ENCODE measurements around the gene STEAP1B. TPM values are rescaled to one million over a fixed set of nuclear protein-coding genes. Genes with fewer than 3 reads are reported as not detected.
"Not testable (repeated sequence)": the region's sequence is repeated elsewhere in the genome, so short reads cannot be mapped to it uniquely, and the experiment has no call there.

STEAP1B gene
- 65.3 and 88.2 TPM in 2 replicates for total RNA-seq (2012; rRNA removed)

- peak within 1 kb of the TSS; percentile 90 for H3K4me2 ChIP-seq (ENCODE audit: low read length)
- H3K4me3 ChIP-seq (ENCODE audit: low read length): peak within 1 kb of the TSS; percentile 80
- not testable (repeated sequence) for H3K9me3 ChIP-seq (replicated peaks; ENCODE audit: low read length); H3K27me3 ChIP-seq (ENCODE audit: control insufficient read depth, insufficient read depth, low read length); H3K36me3 ChIP-seq (ENCODE audit: insufficient read depth, low read length)
- H3K4me1 ChIP-seq (ENCODE audit: control insufficient read depth, insufficient read depth, low read length): peaks cover 41% of the 10 kb centered on the region
- H3K9ac ChIP-seq (ENCODE audit: low read depth, low read length): peak within 1 kb of the TSS; percentile 83
Measured at GRCh38 chr7:22499888-22500689, at the start of gene STEAP1B. TSS of gene STEAP1B (minus strand) at chr7:22500188. CDS start at chr7:22494855, 5,333 bp downstream.

DNA sequence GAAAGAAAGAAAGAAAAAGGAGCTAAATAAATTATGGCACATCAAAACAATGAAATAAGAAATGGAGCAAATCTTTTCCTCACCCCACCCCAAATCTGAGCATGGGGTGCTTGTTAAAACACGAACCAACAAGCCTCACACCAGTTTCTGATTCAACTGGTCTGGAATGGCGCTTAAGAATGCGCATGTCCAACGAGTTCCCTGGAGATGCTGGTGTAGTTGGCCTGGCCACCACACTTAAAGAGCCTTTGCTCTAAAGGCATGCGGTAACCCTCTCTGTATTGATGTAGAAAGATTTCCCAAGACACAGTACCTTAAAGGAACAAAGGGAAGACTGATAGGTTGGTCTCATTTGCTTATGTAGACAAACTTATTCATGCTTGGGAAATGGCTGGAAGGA, 49.1 kb upstream of the STEAP1B start:
- Histone ChIP-seq H3K27me3 (ENCODE audit: control insufficient read depth, insufficient read depth, low read length) (peaks cover 80% of the 10 kb centered on the region), H3K36me3 (ENCODE audit: insufficient read depth, low read length) (no peaks in the 10 kb centered on the region), H3K9ac (ENCODE audit: low read depth, low read length) (no peak overlapping the region)

DNA sequence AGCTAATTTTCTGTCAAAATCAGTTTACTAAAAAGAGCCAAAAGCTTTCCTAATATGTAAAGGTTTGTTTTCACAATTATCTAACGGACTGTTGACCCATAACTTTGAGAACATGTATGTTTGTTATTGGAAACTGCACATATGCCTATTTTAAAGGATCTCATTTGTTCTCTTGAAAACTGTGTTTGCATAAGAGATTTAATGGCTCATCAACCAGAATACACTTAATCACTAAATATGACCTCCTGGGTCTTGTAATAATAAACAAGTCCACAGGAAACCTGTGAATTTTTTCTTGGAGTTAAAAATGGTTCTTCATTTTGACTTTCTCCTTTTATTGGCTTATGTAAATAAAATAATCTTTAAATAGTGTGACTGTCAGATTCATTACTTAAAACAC, 48.3 kb upstream of the STEAP1B start:
- H3K4me3 ChIP-seq (ENCODE audit: low read length): no peak overlapping the region
- no peak overlapping the region for H3K9ac ChIP-seq (ENCODE audit: low read depth, low read length)
- H3K4me2 ChIP-seq (ENCODE audit: low read length): no peak overlapping the region
- no peaks in the 10 kb centered on the region for H3K9me3 ChIP-seq (replicated peaks; ENCODE audit: low read length)
- peaks cover 79% of the 10 kb centered on the region for H3K27me3 ChIP-seq (ENCODE audit: control insufficient read depth, insufficient read depth, low read length)
- H3K36me3 ChIP-seq (ENCODE audit: insufficient read depth, low read length): no peaks in the 10 kb centered on the region
- no peaks in the 10 kb centered on the region for H3K4me1 ChIP-seq (ENCODE audit: control insufficient read depth, insufficient read depth, low read length)

More for the DNA sequence above, 49.1 kb upstream of the STEAP1B start:
- Histone ChIP-seq H3K4me2 (ENCODE audit: low read length) (no peak overlapping the region), H3K4me1 (ENCODE audit: control insufficient read depth, insufficient read depth, low read length) (no peaks in the 10 kb centered on the region), H3K4me3 (ENCODE audit: low read length) (no peak overlapping the region), H3K9me3 (replicated peaks; ENCODE audit: low read length) (no peaks in the 10 kb centered on the region)

- H3K4me2 ChIP-seq (ENCODE audit: low read length): no peak overlapping the region
- no peaks in the 10 kb centered on the region for H3K4me1 ChIP-seq (ENCODE audit: control insufficient read depth, insufficient read depth, low read length)
- H3K36me3 ChIP-seq (ENCODE audit: insufficient read depth, low read length): no peaks in the 10 kb centered on the region
- H3K27me3 ChIP-seq (ENCODE audit: control insufficient read depth, insufficient read depth, low read length): peaks cover 70% of the 10 kb centered on the region
- no peaks in the 10 kb centered on the region for H3K9me3 ChIP-seq (replicated peaks; ENCODE audit: low read length)
- H3K9ac ChIP-seq (ENCODE audit: low read depth, low read length): no peak overlapping the region
- no peak overlapping the region for H3K4me3 ChIP-seq (ENCODE audit: low read length)
Measured at GRCh38 chr7:22546769-22547168, 46.8 kb upstream of the STEAP1B start.

GRCh38 chr7:22545529-22545928, 45.5 kb upstream of the STEAP1B start:
- no peaks in the 10 kb centered on the region for H3K36me3 ChIP-seq (ENCODE audit: insufficient read depth, low read length)
- H3K4me3 ChIP-seq (ENCODE audit: low read length): no peak overlapping the region
- no peak overlapping the region for H3K9ac ChIP-seq (ENCODE audit: low read depth, low read length)
- no peaks in the 10 kb centered on the region for H3K9me3 ChIP-seq (replicated peaks; ENCODE audit: low read length)
- H3K4me1 ChIP-seq (ENCODE audit: control insufficient read depth, insufficient read depth, low read length): no peaks in the 10 kb centered on the region
- no peak overlapping the region for H3K4me2 ChIP-seq (ENCODE audit: low read length)
- H3K27me3 ChIP-seq (ENCODE audit: control insufficient read depth, insufficient read depth, low read length): peaks cover 58% of the 10 kb centered on the region

- Histone ChIP-seq H3K9ac (ENCODE audit: low read depth, low read length) (no peak overlapping the region), H3K4me3 (ENCODE audit: low read length) (no peak overlapping the region), H3K4me2 (ENCODE audit: low read length) (no peak overlapping the region), H3K4me1 (ENCODE audit: control insufficient read depth, insufficient read depth, low read length) (no peaks in the 10 kb centered on the region), H3K36me3 (ENCODE audit: insufficient read depth, low read length) (no peaks in the 10 kb centered on the region), H3K27me3 (ENCODE audit: control insufficient read depth, insufficient read depth, low read length) (peaks cover 46% of the 10 kb centered on the region), H3K9me3 (replicated peaks; ENCODE audit: low read length) (no peaks in the 10 kb centered on the region)
Measured at GRCh38 chr7:22544245-22544644, 44.3 kb upstream of the STEAP1B start.

DNA sequence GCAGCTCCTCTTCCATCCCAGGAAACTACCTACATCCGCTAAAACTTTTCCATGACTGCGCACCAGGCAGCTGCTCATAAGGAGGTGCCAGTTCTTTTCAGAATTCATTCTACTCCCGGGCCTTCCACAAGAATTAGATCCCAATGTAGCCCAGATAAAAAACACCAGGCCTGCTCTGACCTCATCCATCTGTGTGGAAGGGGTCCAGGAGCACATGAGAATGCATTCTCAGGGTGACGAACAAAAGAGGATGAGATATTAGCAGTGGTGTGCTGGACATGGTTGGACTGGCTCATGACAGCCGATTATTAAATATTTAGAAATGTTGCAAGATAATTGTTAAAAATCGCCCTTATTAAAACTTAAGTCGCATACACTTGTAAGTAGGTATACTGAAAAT, 43.2 kb upstream of the STEAP1B start:
- H3K36me3 ChIP-seq (ENCODE audit: insufficient read depth, low read length): no peaks in the 10 kb centered on the region
- H3K4me1 ChIP-seq (ENCODE audit: control insufficient read depth, insufficient read depth, low read length): no peaks in the 10 kb centered on the region
- peaks cover 43% of the 10 kb centered on the region for H3K27me3 ChIP-seq (ENCODE audit: control insufficient read depth, insufficient read depth, low read length)
- H3K9ac ChIP-seq (ENCODE audit: low read depth, low read length): no peak overlapping the region
- H3K9me3 ChIP-seq (replicated peaks; ENCODE audit: low read length): no peaks in the 10 kb centered on the region
- H3K4me3 ChIP-seq (ENCODE audit: low read length): no peak overlapping the region
- no peak overlapping the region for H3K4me2 ChIP-seq (ENCODE audit: low read length)

GRCh38 chr7:22542669-22543068, 42.7 kb upstream of the STEAP1B start:
- no peaks in the 10 kb centered on the region for H3K4me1 ChIP-seq (ENCODE audit: control insufficient read depth, insufficient read depth, low read length)
- peaks cover 39% of the 10 kb centered on the region for H3K27me3 ChIP-seq (ENCODE audit: control insufficient read depth, insufficient read depth, low read length)
- no peak overlapping the region for H3K4me3 ChIP-seq (ENCODE audit: low read length)
- H3K9me3 ChIP-seq (replicated peaks; ENCODE audit: low read length): no peaks in the 10 kb centered on the region
- H3K4me2 ChIP-seq (ENCODE audit: low read length): no peak overlapping the region
- H3K9ac ChIP-seq (ENCODE audit: low read depth, low read length): no peak overlapping the region
- no peaks in the 10 kb centered on the region for H3K36me3 ChIP-seq (ENCODE audit: insufficient read depth, low read length)

DNA sequence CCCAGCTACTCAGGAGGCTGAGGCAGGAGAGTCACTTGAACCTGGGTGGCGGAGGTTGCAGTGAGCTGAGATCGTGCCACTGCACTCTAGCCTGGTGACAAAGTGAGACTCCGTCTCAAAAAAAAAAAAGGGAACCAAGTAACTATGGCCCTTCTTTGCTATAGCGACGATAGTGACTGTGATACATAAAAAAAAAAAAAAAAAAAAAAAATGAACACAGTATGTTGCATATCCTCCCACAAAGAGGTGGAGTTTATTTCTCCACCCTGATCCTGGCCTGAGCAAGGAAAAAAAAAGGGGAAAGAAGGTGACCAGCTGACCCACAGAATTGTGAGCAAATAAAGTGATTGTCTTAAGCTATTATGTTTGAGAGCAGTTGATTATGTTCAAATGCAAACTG, 42.3 kb upstream of the STEAP1B start:
- Histone ChIP-seq H3K36me3 (ENCODE audit: insufficient read depth, low read length) (no peaks in the 10 kb centered on the region), H3K27me3 (ENCODE audit: control insufficient read depth, insufficient read depth, low read length) (peaks cover 39% of the 10 kb centered on the region), H3K9ac (ENCODE audit: low read depth, low read length) (no peak overlapping the region), H3K4me3 (ENCODE audit: low read length) (no peak overlapping the region), H3K9me3 (replicated peaks; ENCODE audit: low read length) (no peaks in the 10 kb centered on the region), H3K4me1 (ENCODE audit: control insufficient read depth, insufficient read depth, low read length) (no peaks in the 10 kb centered on the region), H3K4me2 (ENCODE audit: low read length) (no peak overlapping the region)

DNA sequence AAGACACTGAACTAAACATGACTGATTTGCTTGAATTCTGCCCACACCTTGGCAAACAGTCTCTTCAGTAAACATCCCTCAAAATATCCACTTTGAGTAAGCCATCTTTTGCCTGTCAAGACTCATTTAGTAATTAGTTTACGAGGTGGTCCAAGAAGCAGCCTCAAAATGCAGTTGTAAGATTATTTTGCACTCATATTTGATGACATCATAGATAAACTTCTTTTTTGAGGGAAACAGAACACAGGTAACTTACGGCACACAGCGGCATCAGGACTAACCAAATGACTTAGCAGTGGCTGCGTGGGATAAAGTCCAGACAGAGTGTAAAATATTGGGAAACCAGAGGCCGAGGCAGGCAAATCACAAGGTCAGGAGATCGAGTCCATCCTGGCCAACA, 41.8 kb upstream of the STEAP1B start:
- Histone ChIP-seq H3K4me1 (ENCODE audit: control insufficient read depth, insufficient read depth, low read length) (no peaks in the 10 kb centered on the region), H3K36me3 (ENCODE audit: insufficient read depth, low read length) (no peaks in the 10 kb centered on the region), H3K4me3 (ENCODE audit: low read length) (no peak overlapping the region), H3K9me3 (replicated peaks; ENCODE audit: low read length) (no peaks in the 10 kb centered on the region), H3K4me2 (ENCODE audit: low read length) (no peak overlapping the region), H3K9ac (ENCODE audit: low read depth, low read length) (no peak overlapping the region), H3K27me3 (ENCODE audit: control insufficient read depth, insufficient read depth, low read length) (peaks cover 34% of the 10 kb centered on the region)

- not testable (repeated sequence) for H3K4me1 ChIP-seq (ENCODE audit: control insufficient read depth, insufficient read depth, low read length); H3K27me3 ChIP-seq (ENCODE audit: control insufficient read depth, insufficient read depth, low read length); H3K9ac ChIP-seq (ENCODE audit: low read depth, low read length); H3K36me3 ChIP-seq (ENCODE audit: insufficient read depth, low read length); H3K4me3 ChIP-seq (ENCODE audit: low read length); H3K9me3 ChIP-seq (replicated peaks; ENCODE audit: low read length); H3K4me2 ChIP-seq (ENCODE audit: low read length)
Measured at GRCh38 chr7:22528537-22528936, 28.5 kb upstream of the STEAP1B start.

- not testable (repeated sequence) for H3K4me3 ChIP-seq (ENCODE audit: low read length); H3K9ac ChIP-seq (ENCODE audit: low read depth, low read length); H3K27me3 ChIP-seq (ENCODE audit: control insufficient read depth, insufficient read depth, low read length); H3K4me1 ChIP-seq (ENCODE audit: control insufficient read depth, insufficient read depth, low read length); H3K36me3 ChIP-seq (ENCODE audit: insufficient read depth, low read length); H3K9me3 ChIP-seq (replicated peaks; ENCODE audit: low read length)
- peak overlapping the region; percentile 54 for H3K4me2 ChIP-seq (ENCODE audit: low read length)
Measured at GRCh38 chr7:22524353-22524947, 24.5 kb upstream of the STEAP1B start.

Data from skeletal muscle satellite cell (primary cell).